NK-92 treated with Interleukin-12 subunit alpha and Interleukin-12 subunit beta, amount 100 ng/mL, for 24 hours (cell line): ENCODE results near the gene CHIT1.

Source experiments
- DNase-seq: peaks from one replicate; lab custom pipeline; 2025; lab: John Stamatoyannopoulos, UW

CHIT1 gene

GRCh38 chr1:203216274-203217138 lies 13.0 kb downstream of the CHIT1 start:
- peak; percentile 35 for DNase-seq

GRCh38 chr1:203215573-203215972 lies 13.9 kb downstream of the CHIT1 start:
- DNase-seq, result no peak

DNA sequence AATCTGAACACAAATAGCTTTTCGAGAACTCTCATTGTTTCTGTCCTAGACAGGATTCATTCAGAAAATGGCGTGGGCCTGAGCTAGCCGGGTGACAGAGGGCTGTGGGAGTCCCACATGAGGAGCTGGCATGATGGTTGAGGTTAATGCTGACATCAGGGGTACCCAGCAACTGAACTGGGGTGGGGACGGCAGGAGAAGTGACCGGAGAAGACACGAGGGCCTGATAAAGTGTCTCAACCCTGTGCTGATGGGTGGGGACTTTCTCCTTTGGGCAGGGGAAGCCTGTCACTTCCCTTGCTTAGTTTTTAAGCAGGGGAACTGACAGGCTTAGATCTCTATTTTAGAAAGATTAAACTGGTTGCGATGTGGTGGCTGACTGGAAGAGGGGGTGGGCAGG lies 14.6 kb downstream of the CHIT1 start:
- DNase-seq, result peak; percentile 33

- no peak for DNase-seq
Measured at GRCh38 chr1:203213126-203213525, 16.3 kb downstream of the CHIT1 start.

DNA sequence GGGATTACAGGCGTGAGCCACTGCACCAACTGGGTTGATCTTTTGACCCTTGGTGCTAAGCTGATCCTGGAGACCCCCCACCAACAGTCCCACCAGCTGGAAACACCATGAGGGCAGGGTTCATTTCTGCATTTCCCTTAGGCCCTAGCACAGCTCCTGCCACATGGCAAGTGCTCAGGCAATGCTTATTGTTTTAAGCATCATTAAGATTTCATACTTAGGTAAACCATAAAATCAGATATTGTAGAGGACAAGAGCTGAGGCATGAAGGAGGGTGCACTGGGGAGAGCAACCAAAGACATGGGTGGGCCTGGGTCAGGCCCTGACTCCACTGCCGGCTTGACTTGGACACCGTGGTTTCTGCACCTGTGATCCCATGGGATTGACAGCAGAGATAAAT lies 17.7 kb downstream of the CHIT1 start:
- no peak for DNase-seq

DNA sequence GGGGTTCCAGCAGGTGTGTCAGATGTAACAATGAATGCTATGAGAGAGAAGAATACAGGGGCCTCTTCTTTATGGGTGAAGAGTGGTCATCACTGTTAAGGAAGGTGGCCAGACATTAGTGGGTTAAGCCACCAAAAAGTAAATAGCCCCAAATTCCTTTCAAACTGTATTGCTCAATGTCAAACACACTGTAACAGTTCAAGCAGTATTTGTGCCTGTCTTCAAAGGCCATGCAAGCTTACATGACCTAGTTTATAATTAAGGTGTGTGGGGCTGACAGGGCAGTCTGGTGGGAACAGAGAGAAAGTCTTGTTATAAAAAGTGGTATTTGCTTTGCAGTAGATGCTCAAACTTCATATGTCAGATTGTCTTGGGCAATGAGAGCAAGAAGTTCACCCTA lies 18.5 kb downstream of the CHIT1 start:
- DNase-seq, result no peak

DNA sequence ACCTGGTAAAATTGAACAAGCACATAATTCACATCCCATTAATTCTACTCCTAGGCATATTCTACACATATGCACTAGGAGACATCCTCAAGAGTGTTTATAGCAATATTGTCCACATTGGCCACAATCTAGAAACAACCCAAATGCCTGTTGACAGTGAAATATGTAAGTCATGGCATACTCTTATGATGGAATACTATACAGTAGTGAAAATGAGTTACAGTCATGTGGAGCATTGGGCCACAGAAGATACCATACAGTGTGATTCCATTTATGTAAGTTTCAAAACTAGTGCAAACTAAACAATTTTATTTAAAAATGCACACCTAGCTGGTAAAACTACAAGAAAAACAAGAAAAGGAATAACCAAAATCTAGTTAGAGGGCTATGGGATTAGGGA lies 19.1 kb downstream of the CHIT1 start:
- no peak for DNase-seq

- no peak for DNase-seq
Measured at GRCh38 chr1:203208181-203208580, 21.3 kb downstream of the CHIT1 start.

GRCh38 chr1:203207751-203208150 lies 21.7 kb downstream of the CHIT1 start:
- no peak for DNase-seq

DNA sequence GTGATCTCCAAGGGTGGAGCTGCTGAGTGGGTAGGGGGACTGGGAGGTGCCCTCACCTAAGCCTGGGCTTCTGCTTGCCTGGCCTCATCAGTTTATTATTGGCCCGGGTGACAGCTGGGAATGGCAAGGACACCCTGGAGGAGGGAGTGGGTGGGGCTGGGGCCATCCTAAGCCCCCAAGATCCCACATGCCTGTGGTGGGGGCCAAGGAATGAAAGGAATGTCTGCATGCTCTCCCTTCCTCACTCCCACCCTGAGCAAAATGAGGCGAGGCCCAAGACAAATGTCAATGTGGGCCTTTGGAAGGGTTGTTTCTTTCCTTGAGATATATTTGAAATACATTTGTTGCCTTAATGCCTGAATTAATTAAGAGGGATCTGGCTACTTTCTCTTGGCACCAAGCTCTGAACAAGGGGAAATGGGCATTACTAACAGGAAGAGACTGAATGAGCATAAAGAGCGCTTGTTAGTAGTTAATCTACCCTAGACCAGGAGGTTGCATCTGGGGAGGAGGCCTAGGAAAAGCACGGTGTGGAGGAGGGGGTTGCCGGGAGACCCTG lies 23.3 kb downstream of the CHIT1 start:
- DNase-seq, result no peak

DNA sequence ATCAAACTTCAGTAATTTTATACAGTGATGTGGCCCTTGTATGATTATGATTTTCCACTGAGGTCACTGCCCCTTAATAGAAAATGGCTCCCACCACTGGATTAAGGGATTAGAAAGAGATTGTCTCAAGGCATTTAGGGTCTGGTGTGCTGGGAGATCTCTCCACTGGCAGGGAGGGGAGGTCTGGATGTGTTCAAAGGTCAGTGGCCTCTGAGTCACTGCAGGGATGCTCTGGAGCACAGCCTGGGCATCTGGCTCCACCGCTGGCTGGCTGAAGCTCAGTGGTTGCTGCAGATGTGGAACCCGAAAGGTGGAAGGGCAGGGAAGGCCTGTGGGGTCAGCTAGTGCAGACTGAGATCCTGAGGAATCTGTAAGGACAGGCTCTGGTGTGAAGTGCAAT lies 24.7 kb downstream of the CHIT1 start:
- DNase-seq, result no peak

GRCh38 chr1:203202431-203203245 lies 26.8 kb downstream of the CHIT1 start:
- peak; percentile 43 for DNase-seq

DNA sequence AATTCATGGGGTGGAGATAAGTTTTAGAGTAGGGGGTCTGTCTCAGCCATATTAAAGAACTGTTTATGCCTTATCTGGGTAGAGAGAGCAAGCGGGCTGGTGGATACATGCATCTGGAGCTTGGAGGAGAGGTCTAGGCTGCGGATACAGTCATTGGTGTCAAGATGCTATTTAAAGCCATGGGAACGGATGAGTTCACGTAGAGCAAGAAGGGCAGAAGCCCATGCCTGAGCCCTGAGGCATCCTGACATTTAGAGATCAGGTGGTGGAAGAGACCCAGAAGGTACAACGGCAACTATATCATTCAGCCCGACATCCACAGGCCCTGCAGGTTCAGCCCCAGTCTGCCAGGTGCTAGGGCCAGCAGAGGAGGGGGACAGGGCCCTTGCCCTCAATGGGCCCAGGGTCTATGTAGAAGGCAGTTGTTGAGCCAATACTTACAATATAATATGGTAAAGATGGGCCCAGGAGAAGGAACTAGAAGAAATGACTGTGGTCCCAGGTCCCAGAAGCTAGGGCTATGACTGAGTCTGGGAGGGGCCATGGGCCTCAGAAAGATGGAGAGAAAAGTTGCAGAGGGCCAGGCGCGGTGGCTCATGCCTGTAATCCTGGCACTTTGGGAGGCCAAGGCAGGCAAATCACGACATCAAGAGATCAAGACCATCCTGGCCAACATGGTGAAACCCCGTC lies 27.8 kb downstream of the CHIT1 start:
- DNase-seq, result no peak

DNA sequence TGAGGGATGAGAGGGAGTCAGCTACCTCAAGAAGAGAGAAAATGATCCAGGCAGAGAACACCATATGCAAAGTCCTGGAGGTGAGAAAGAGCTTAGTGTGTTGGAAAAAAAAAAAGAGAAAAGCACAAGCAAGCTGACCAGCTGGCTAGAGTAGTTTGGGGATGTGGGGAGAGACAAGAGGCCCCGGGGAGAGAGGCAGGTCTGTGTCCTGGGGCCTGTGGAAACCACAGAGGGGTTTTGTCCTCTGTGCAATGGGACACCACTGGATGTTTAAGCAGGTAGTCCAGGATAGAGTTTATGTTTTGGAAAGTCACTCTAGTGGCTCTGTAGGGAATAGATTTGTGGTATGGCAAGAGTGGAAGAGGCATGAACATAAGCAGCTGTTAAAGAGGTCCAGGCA lies 28.6 kb downstream of the CHIT1 start:
- no peak for DNase-seq

- no peak for DNase-seq
Measured at GRCh38 chr1:203199816-203200571, 29.5 kb downstream of the CHIT1 start.

- no peak for DNase-seq
Measured at GRCh38 chr1:203199481-203199815, 30.0 kb downstream of the CHIT1 start.

GRCh38 chr1:203199002-203199401 lies 30.5 kb downstream of the CHIT1 start:
- no peak for DNase-seq

DNA sequence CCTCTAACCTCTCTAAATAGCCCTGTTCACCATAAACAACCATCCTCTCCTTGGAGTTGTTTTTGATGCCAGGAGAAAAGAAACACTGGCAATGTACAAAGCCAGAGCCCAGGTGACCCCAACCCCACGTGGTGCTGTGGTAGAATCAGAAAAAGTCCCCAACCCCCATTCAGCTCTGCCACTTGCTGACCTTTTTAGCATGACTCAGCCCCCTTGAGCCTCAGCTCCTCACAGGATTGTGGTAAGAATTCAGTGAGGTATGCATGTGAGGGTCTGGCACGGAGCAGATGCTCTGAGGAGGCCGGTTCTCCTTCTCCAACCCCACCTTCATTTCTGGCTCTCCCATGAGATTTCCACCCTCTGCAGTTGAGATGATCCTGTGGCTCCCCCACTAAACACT lies 31.8 kb downstream of the CHIT1 start:
- DNase-seq, result peak; percentile 71

DNA sequence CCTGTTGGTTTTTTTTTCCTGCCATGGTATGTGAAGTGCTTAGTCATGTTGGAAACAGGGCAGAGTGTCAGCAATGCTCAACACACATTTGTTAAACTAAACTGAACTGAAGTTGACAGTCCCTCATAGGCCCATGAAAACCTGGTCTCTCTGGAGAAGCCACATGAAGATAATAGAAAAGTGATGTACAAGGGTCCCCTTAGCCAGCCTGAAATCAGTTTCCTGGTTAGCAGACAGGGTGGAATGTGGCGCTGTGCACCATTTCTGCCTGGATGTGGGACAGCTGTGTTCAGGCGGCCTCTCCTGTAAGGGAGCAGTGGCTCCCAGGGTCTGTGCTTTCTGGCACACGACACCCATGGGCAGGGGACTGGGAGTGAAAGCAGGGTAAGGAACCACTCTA lies 33.1 kb downstream of the CHIT1 start:
- no peak for DNase-seq

GRCh38 chr1:203190949-203191348 lies 38.5 kb downstream of the CHIT1 start:
- no peak for DNase-seq

GRCh38 chr1:203189951-203190352 lies 39.5 kb downstream of the CHIT1 start:
- no peak for DNase-seq
